K562 (cell line): Measurements from ENCODE around the gene SDHAF1. TPM values are rescaled to one million over a fixed set of nuclear protein-coding genes. Genes with fewer than 3 reads are reported as not detected.
A peak's percentile ranks its signal among the peaks of the same experiment; 100 is the strongest.

Source experiments
- ATAC-seq: fragments of 200-7000 bp; cut with Tn5 transposase; 3 replicates; pipeline ENCODE4 v1.9.1; 2020; ENCODE audit warnings: moderate library complexity
- BruUV-seq: library from RNA; stranded (reverse); fragments of 400-500 nt; replicated peaks from 2 replicates; lab custom pipeline; 2021; lab: Mats Ljungman, UMichigan
- CTCF ChIA-PET: fragments of 300-600 bp; formaldehyde crosslinking; extraction: SDS; loops from one replicate; lab custom pipeline; 2021; ENCODE audit warnings: low intra/inter-chr PET ratio; lab: Yijun Ruan, JAX
- POLR2A ChIA-PET: fragments of 300-600, 350-650 bp; sonication (Branson Sonifier 250); formaldehyde crosslinking; extraction: SDS; loops from one replicate; lab custom pipeline; 2021; ENCODE audit warnings: antibody characterized with exemption, inconsistent platforms; lab: Yijun Ruan, JAX
- DNase-seq, 4 experiments: peaks; one replicate each; pipeline versions ENCODE4 v3.0.0 to v3.0.0-alpha.2; 2011 to 2018; ENCODE audit warnings: low spot score in 3 of 4, mixed read lengths in 3 of 4; ENCODE audit errors: extremely low read depth in 1 of 4
- FAIRE-seq: peaks from 2 replicates; lab custom pipeline; 2011; peaks lifted over from hg19 to GRCh38; lab: Jason Lieb, UNC
- H2AFZ ChIP-seq: 2 replicates; pipeline ENCODE4 v1.6.0; 2011; ENCODE audit warnings: low read depth, low read length, control low read depth, inconsistent platforms
- H3K27ac ChIP-seq: fragments of 200-600 bp; 3 replicates; pipeline ENCODE4 v1.8.0; 2011; ENCODE audit warnings: low read depth, mild to moderate bottlenecking, control low read depth, inconsistent platforms, low read length, moderate library complexity, mixed read lengths; ENCODE audit errors: extremely low read depth
- H3K27me3 ChIP-seq, 2 experiments: fragments of 300-600 bp in 1 of 2; 2 replicates in 1 of 2; 3 replicates in 1 of 2; pipeline versions ENCODE4 v1.6.0 to v1.8.0; 2011; ENCODE audit warnings: inconsistent platforms in 2 of 2, low read length in 2 of 2, mild to moderate bottlenecking in 1 of 2, mixed read lengths in 1 of 2, moderate library complexity in 1 of 2; ENCODE audit not compliant: control insufficient read depth in 2 of 2, insufficient read depth in 2 of 2
- H3K36me3 ChIP-seq: fragments of 300-600 bp; 3 replicates; pipeline ENCODE4 v1.8.0; 2011; ENCODE audit warnings: mild to moderate bottlenecking, low read length, inconsistent platforms; ENCODE audit not compliant: control insufficient read depth, insufficient read depth
- H3K4me1 ChIP-seq, 2 experiments: fragments of 200-600 bp in 1 of 2; replicated peaks in 1 of 2; 2 replicates in 1 of 2; 3 replicates in 1 of 2; pipeline versions ENCODE4 v1.5.1 to v1.8.0; 2011; ENCODE audit warnings: inconsistent platforms in 2 of 2, low read length in 2 of 2, mild to moderate bottlenecking in 1 of 2, mixed read lengths in 1 of 2, moderate library complexity in 1 of 2; ENCODE audit not compliant: control insufficient read depth in 2 of 2, insufficient read depth in 2 of 2
- H3K4me2 ChIP-seq: 2 replicates; pipeline ENCODE4 v1.6.1; 2011; ENCODE audit warnings: low read length, control low read depth, inconsistent platforms, mixed read lengths; ENCODE audit not compliant: insufficient read depth
- H3K4me3 ChIP-seq: fragments of 200-600 bp; sonication (generic), shearing (Covaris generic); 2 replicates; pipeline ENCODE4 v1.5.1; 2016; ENCODE audit warnings: control low read depth, inconsistent platforms
- H3K79me2 ChIP-seq: fragments of 200-600 bp; 3 replicates; pipeline ENCODE4 v1.8.0; 2011; ENCODE audit warnings: low read length, inconsistent platforms; ENCODE audit not compliant: control insufficient read depth, insufficient read depth
- H3K9ac ChIP-seq, 2 experiments: 2 replicates each; pipeline versions ENCODE4 v1.6.0 to v1.6.1; 2011; ENCODE audit warnings: low read depth in 2 of 2, low read length in 2 of 2, control low read depth in 1 of 2, inconsistent platforms in 1 of 2, mild to moderate bottlenecking in 1 of 2, mixed read lengths in 1 of 2; ENCODE audit not compliant: insufficient read depth in 1 of 2
- H3K9me1 ChIP-seq: one replicate; pipeline ENCODE4 v1.6.0; 2011; ENCODE audit warnings: inconsistent platforms, mild to moderate bottlenecking, low read length, moderate library complexity; ENCODE audit not compliant: control insufficient read depth, insufficient read depth
- H3K9me3 ChIP-seq: replicated peaks from 2 replicates; pipeline ENCODE4 v1.5.1; 2011; ENCODE audit warnings: low read depth, low read length, inconsistent platforms; ENCODE audit not compliant: control insufficient read depth, insufficient read depth
- H4K20me1 ChIP-seq: replicated peaks from 2 replicates; pipeline ENCODE4 v1.6.1; 2011; ENCODE audit warnings: low read length, inconsistent platforms, mixed read lengths; ENCODE audit not compliant: control insufficient read depth, insufficient read depth
- POLR3A ChIP-seq: IDR thresholded peaks from 2 replicates; pipeline ENCODE4 v1.6.1; 2011; ENCODE audit warnings: borderline replicate concordance, mild to moderate bottlenecking, moderate library complexity; ENCODE audit not compliant: insufficient read length, insufficient read depth; ENCODE audit errors: extremely low read depth
- WGBS: fragments of 100-300 bp; shearing (Covaris generic); methylation state at CpG from one replicate; pipeline ENCODE4 v1.1.6; 2016; ENCODE audit warnings: low coverage, mixed read lengths; ENCODE audit not compliant: insufficient coverage; ENCODE audit errors: missing lambda C conversion rate; 5-methylcytosine and 5-hydroxymethylcytosine counted together
- in situ Hi-C: fragments of 300-500 bp; cut with MboI; formaldehyde crosslinking; loops from 4 replicates; pipeline ENCODE4 v1.15.0; 2018; ENCODE audit warnings: inconsistent platforms, mixed read lengths
- intact Hi-C: fragments of 100-400 bp; cut with micrococcal nuclease; formaldehyde crosslinking; loops from 2 replicates; pipeline ENCODE4 v1.14.2; 2022
- polyA plus RNA-seq, 8 experiments: library from polyadenylated mRNA; depleted of rRNA in 4 of 8; stranded (reverse) in 5 of 8; unstranded in 3 of 8; fragments of >200 nt; fragmentation: Nextera tagmentation in 2 of 8; fragmentation: Illumina TruSeq in 1 of 8; extraction: Ambion mirVana in 2 of 8; extraction: Trizol in 1 of 8; gene quantifications; 2 replicates each; pipeline versions ENCODE4 v1.2.1 to v1.2.3, GENCODE V29; 2011 to 2014; ENCODE audit warnings: inconsistent platforms in 1 of 8, missing spikeins in 1 of 8
- total RNA-seq, 7 experiments: library from RNA; depleted of rRNA in 6 of 7; stranded (reverse); fragments of >200 nt in 6 of 7; fragmentation: Illumina TruSeq in 2 of 7; extraction: Trizol in 2 of 7; gene quantifications; 2 replicates each; pipeline versions ENCODE4 v1.2.1 to v1.2.3, GENCODE V29; 2011 to 2021; ENCODE audit warnings: low replicate concordance in 1 of 7
- TF ChIP-seq, protein P1 (sequence below): sonication (generic); formaldehyde crosslinking; IDR thresholded peaks from 2 replicates; pipeline ENCODE4 v1.8.1; 2023; ENCODE audit warnings: missing genetic modification reagents, mild to moderate bottlenecking, borderline replicate concordance
- TF ChIP-seq, protein P2 (sequence below), 2 experiments: IDR thresholded peaks in 1 of 2; conservative IDR thresholded peaks in 1 of 2; 2 replicates each; pipeline ENCODE4 v1.6.1; 2016; ENCODE audit warnings: low read depth in 2 of 2, mild to moderate bottlenecking in 1 of 2, missing compliant biosample characterization in 1 of 2, missing genetic modification characterization in 1 of 2, moderate library complexity in 1 of 2

SDHAF1 gene
- total and polyA plus RNA-seq, 9 of the 15 experiments (the other 6 are each of a cell fraction or from before 2014, with no cell fraction given), result 0.42 to 55.7 (median 18.8) TPM

- Histone ChIP-seq H3K36me3 (no peaks in the 10 kb centered on the region), H3K27ac (no peak overlapping the region), H3K4me1 (peaks cover 0 to 14% of the 10 kb centered on the region in 2 experiments; a peak in 2 of 5 replicates), H3K9me3 (no peaks in the 10 kb centered on the region), H3K4me3 (no peak overlapping the region), H3K9me1 (no peaks in the 10 kb centered on the region), H3K79me2 (no peaks in the 10 kb centered on the region), H4K20me1 (no peaks in the 10 kb centered on the region), H2AFZ (no peak overlapping the region), H3K9ac (no peak overlapping the region), H3K27me3 (peaks cover 34 to 51% of the 10 kb centered on the region in 2 experiments; a peak in 3 of 5 replicates), H3K4me2 (no peak overlapping the region)
- DNase-seq (peak in 1 of 4 experiments; percentile 21), ATAC-seq (no peak), FAIRE-seq (no peak)
- in situ Hi-C loops (no loop called here), intact Hi-C loops (no loop called here)
- no peak for TF ChIP-seq POLR3A
- TF ChIP-seq, protein P1, sequence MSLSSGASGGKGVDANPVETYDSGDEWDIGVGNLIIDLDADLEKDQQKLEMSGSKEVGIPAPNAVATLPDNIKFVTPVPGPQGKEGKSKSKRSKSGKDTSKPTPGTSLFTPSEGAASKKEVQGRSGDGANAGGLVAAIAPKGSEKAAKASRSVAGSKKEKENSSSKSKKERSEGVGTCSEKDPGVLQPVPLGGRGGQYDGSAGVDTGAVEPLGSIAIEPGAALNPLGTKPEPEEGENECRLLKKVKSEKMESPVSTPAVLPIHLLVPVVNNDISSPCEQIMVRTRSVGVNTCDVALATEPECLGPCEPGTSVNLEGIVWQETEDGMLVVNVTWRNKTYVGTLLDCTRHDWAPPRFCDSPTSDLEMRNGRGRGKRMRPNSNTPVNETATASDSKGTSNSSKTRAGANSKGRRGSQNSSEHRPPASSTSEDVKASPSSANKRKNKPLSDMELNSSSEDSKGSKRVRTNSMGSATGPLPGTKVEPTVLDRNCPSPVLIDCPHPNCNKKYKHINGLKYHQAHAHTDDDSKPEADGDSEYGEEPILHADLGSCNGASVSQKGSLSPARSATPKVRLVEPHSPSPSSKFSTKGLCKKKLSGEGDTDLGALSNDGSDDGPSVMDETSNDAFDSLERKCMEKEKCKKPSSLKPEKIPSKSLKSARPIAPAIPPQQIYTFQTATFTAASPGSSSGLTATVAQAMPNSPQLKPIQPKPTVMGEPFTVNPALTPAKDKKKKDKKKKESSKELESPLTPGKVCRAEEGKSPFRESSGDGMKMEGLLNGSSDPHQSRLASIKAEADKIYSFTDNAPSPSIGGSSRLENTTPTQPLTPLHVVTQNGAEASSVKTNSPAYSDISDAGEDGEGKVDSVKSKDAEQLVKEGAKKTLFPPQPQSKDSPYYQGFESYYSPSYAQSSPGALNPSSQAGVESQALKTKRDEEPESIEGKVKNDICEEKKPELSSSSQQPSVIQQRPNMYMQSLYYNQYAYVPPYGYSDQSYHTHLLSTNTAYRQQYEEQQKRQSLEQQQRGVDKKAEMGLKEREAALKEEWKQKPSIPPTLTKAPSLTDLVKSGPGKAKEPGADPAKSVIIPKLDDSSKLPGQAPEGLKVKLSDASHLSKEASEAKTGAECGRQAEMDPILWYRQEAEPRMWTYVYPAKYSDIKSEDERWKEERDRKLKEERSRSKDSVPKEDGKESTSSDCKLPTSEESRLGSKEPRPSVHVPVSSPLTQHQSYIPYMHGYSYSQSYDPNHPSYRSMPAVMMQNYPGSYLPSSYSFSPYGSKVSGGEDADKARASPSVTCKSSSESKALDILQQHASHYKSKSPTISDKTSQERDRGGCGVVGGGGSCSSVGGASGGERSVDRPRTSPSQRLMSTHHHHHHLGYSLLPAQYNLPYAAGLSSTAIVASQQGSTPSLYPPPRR (CRISPR knock-in tag), result no peak
- TF ChIP-seq, protein P2, sequence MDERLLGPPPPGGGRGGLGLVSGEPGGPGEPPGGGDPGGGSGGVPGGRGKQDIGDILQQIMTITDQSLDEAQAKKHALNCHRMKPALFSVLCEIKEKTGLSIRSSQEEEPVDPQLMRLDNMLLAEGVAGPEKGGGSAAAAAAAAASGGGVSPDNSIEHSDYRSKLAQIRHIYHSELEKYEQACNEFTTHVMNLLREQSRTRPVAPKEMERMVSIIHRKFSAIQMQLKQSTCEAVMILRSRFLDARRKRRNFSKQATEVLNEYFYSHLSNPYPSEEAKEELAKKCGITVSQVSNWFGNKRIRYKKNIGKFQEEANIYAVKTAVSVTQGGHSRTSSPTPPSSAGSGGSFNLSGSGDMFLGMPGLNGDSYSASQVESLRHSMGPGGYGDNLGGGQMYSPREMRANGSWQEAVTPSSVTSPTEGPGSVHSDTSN (CRISPR knock-in tag; IDR thresholded peaks at IDR 0.05; ENCODE audit: low read depth), result no peak
- TF ChIP-seq, protein P2 (tag; conservative IDR thresholded peaks at IDR 0.05; ENCODE audit: low read depth), result no peak
- 9% methylated on average over 13 of the region's 15 CpGs for WGBS
- no TSS peak for BruUV-seq
- ChIA-PET CTCF (no interaction called here), POLR2A (interaction anchor here (0.5 to 0.9 kb wide), 4 partner anchors 17 to 336 kb away, joined by 3 to 4 read pairs (median 3); no protein-coding TSS in a partner anchor)
These were observed 36.3 kb upstream of the SDHAF1 start for GRCh38 chr19:35958660-35959039.
